HG02763 (cell line): Measurements from ENCODE around the gene OTOG.
"Not testable (repeated sequence)": the region's sequence is repeated elsewhere in the genome, so short reads cannot be mapped to it uniquely, and the experiment has no call there.

Experiments
- ATAC-seq: cut with Tn5 transposase; IDR thresholded peaks from one replicate; pipeline ENCODE4 v1.9.1; 2021; ENCODE audit warnings: mild to moderate bottlenecking, moderate library complexity; ENCODE audit not compliant: unreplicated experiment

The OTOG gene

GRCh38 chr11:17622711-17623110 lies 75.7 kb downstream of the OTOG start:
- ATAC-seq, result not testable (repeated sequence)

GRCh38 chr11:17629113-17629512 lies 82.1 kb downstream of the OTOG start:
- ATAC-seq, result no peak

DNA sequence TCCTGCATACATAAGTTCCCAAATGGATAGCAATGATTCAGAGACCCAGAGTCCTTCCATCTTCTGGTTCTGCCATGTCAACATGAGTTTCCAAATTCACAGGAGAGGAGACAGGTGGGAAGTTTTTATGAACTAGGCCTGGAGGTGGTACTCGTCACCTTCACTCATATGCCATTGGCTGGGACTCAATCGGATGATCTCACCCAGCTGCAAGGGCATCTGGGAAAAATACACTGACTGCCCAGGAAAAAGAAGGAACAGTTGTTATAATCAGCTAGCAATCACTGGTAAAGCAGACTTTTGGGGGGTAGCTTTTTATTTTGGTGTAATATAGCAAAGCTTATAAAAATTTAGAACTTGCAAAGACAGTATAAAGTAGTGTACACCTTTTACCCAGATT lies 83.9 kb downstream of the OTOG start:
- no peak for ATAC-seq

GRCh38 chr11:17631702-17632365 lies 84.8 kb downstream of the OTOG start:
- ATAC-seq, result no peak

GRCh38 chr11:17633279-17633986 lies 86.4 kb downstream of the OTOG start:
- ATAC-seq, result no peak

GRCh38 chr11:17633987-17634775 lies 87.1 kb downstream of the OTOG start:
- ATAC-seq, result no peak

GRCh38 chr11:17634776-17635550 lies 87.9 kb downstream of the OTOG start:
- ATAC-seq, result no peak

DNA sequence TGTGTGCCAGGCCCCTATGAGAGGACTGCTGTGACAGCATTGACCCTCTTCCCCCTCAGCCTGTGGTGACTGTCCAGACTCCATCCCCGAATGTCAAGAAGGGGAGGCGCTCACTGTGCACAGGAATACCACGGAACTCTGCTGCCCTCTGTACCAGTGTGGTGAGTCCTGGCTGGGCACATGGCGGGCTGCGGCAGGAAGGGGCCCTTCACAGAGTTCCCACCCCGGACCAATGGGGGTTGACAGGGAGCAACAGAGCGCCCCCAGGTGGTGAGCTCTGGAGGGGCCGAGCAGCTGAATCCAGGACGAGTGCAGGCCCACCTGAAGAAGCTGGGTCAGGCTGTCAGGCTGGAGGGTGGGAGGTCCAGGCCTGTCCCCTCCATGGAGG lies 88.5 kb downstream of the OTOG start:
- ATAC-seq, result no peak

DNA sequence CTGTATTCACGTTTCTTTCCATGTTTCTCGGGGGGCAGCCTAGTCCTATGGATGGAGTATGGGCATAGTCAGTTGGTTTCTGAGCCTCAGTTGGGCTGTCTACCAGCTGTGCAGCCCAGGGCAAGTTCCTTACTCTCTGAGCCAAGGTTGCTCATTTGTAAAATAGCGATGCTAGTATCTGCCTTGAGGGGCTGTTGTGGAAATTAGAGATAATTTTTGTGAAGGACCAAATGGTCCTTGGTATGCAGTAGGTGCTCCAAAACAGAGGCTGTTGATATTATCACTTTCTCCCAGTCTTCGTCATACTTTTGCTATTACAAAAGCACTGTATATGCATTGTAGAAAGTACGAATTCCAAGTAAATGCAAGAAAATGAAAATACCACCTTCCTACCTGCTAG lies 89.7 kb downstream of the OTOG start:
- no peak for ATAC-seq

DNA sequence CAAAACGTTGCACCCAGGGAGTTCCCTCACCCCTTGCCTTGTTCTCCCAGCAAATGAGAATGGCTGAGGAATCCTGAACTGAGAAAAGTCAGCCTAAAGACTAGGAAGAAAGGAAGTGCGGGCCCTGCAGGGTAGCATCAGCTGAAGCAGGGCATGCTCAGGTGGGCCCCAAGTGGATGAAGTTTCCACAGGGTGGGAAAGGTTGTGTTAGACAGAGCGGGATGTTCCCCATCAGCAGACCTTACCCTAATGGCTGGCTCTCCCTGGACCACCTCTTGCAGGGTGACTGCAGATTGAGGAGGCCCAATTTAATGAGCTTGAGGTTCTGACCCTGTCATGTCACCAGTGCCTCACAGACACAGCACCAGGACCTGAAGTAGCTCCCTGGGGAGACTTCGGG lies 90.8 kb downstream of the OTOG start:
- ATAC-seq, result no peak

GRCh38 chr11:17638311-17638710 lies 91.3 kb downstream of the OTOG start:
- ATAC-seq, result no peak

DNA sequence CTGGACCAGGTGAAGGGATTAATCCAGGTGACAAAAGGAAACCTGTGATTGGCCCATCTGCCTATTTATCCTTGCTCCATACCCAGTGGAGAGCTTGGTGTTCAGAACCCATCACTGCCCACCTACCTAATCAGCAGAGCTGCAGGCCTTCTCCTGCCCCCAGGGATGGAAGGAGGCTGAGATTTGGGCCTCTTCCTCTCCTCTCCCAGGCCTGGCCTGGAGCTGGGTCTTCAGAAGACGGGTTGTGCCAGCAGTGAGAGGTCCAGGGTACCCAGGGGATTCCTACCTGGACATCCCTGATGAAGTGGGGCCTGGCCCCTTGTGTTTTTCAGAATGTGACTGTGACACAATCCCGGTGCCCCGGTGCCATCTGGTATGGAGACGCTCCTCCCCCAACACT lies 92.0 kb downstream of the OTOG start:
- ATAC-seq, result no peak

- ATAC-seq, result no peak
These were observed 92.7 kb downstream of the OTOG start for GRCh38 chr11:17639781-17640180.

DNA sequence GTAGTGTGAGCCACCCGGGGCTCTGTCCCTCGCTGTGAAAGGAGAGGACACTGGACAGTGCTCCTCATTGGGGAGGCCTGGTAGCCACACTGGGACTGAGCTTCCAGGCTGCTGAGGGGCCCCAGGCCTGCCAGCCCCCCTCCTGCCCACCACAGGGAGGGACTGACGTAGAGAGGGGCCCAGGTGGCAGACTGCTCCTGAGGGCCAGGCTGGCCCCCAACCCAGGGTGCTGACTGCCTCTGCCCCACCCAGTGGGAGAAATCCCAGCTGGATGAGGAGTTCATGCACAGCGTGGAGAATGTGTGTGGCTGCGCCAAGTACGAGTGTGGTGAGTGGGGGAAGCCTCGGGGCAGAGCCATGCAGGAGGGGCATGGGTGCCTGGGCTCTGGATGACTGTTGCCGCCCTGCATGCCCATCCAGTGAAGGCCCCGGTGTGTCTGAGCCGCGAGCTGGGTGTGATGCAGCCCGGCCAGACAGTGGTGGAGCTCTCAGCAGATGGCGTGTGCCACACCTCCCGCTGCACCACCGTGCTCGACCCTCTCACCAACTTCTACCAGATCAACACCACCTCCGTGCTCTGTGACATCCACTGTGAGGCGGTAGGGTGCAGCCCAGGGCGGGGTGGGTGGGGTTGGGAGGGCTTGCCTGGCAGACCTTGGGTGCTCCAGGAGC lies 93.6 kb downstream of the OTOG start:
- no peak for ATAC-seq

DNA sequence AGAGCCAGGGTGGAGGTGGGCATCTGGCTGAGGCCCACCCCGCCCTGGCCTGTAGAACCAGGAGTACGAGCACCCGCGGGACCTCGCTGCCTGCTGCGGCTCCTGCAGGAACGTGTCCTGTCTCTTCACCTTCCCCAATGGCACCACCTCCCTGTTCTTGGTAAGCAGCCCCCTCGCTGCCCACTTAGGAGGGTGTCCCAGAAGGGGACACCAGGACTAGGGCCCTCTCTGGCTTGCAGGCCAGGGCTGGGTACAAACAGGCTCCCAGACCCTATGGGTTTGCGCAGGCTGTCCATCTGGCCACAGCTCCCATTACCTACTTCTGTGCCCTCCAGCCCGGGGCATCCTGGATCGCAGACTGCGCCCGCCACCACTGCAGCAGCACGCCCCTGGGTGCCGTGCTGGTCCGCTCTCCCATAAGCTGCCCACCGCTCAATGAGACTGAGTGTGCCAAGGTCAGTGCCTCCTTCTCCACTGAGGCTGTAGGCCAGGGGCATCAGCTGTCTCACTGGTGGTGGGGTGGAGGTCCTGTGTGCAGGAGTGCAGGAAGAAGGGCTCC lies 94.8 kb downstream of the OTOG start:
- ATAC-seq, result no peak

- ATAC-seq, result no peak
These were observed 95.3 kb downstream of the OTOG start for GRCh38 chr11:17642370-17642769.

- ATAC-seq, result no peak
These were observed 95.9 kb downstream of the OTOG start for GRCh38 chr11:17642980-17643379.

GRCh38 chr11:17643506-17644405 lies 96.7 kb downstream of the OTOG start:
- ATAC-seq, result no peak
